Astrocyte (in vitro differentiated cells and primary cell): ENCODE data around the gene TEX22. TPM values are rescaled to one million over a fixed set of nuclear protein-coding genes. Genes with fewer than 3 reads are reported as not detected.

Source experiments
- DNase-seq: peaks from one replicate; pipeline ENCODE4 v3.0.0-alpha.2; 2010; ENCODE audit warnings: low read depth
- FAIRE-seq: peaks from 2 replicates; lab custom pipeline; 2011; peaks lifted over from hg19 to GRCh38; lab: Jason Lieb, UNC
- H2AFZ ChIP-seq: 2 replicates; pipeline ENCODE4 v1.6.0; 2012; ENCODE audit warnings: low read depth, low read length, inconsistent platforms
- H3K27ac ChIP-seq: 2 replicates; pipeline ENCODE4 v1.5.1; 2011; ENCODE audit warnings: low read depth, low read length, inconsistent platforms
- H3K27me3 ChIP-seq: 2 replicates; pipeline ENCODE4 v1.6.0; 2011; ENCODE audit warnings: low read length, inconsistent platforms; ENCODE audit not compliant: insufficient read depth
- H3K36me3 ChIP-seq: 2 replicates; pipeline ENCODE4 v1.5.1; 2011; ENCODE audit warnings: low read length, inconsistent platforms; ENCODE audit not compliant: insufficient read depth
- H3K4me1 ChIP-seq: 2 replicates; pipeline ENCODE4 v1.5.1; 2011; ENCODE audit warnings: low read length, inconsistent platforms; ENCODE audit not compliant: insufficient read depth
- H3K4me2 ChIP-seq: 2 replicates; pipeline ENCODE4 v1.6.0; 2012; ENCODE audit warnings: low read length, inconsistent platforms
- H3K4me3 ChIP-seq: 2 replicates; pipeline ENCODE4 v1.5.1; 2011; ENCODE audit warnings: low read depth, mild to moderate bottlenecking, low read length, inconsistent platforms; ENCODE audit not compliant: insufficient read depth
- H3K79me2 ChIP-seq: 2 replicates; pipeline ENCODE4 v1.6.0; 2012; ENCODE audit warnings: mild to moderate bottlenecking, low read length, inconsistent platforms; ENCODE audit not compliant: insufficient read depth
- H3K9ac ChIP-seq: 2 replicates; pipeline ENCODE4 v1.6.0; 2012; ENCODE audit warnings: mild to moderate bottlenecking, low read length, inconsistent platforms
- H3K9me3 ChIP-seq: 2 replicates; pipeline ENCODE4 v1.5.1; 2012; ENCODE audit warnings: low read depth, mild to moderate bottlenecking, low read length, inconsistent platforms; ENCODE audit not compliant: insufficient read depth
- H4K20me1 ChIP-seq: 2 replicates; pipeline ENCODE4 v1.6.0; 2012; ENCODE audit warnings: low read length, inconsistent platforms; ENCODE audit not compliant: insufficient read depth
- H3K27ac Mint-ChIP-seq: one replicate; pipeline ENCODE4 v1.8.0; 2021; ENCODE audit warnings: mild to moderate bottlenecking, mixed read lengths; ENCODE audit not compliant: unreplicated experiment
- H3K27me3 Mint-ChIP-seq: one replicate; pipeline ENCODE4 v1.8.0; 2021; ENCODE audit warnings: low read depth, mixed read lengths; ENCODE audit not compliant: unreplicated experiment
- H3K36me3 Mint-ChIP-seq: one replicate; pipeline ENCODE4 v1.8.0; 2021; ENCODE audit warnings: low read depth, mixed read lengths; ENCODE audit not compliant: unreplicated experiment
- H3K4me1 Mint-ChIP-seq: one replicate; pipeline ENCODE4 v1.8.0; 2021; ENCODE audit warnings: low read depth, mixed read lengths; ENCODE audit not compliant: unreplicated experiment
- H3K4me3 Mint-ChIP-seq: one replicate; pipeline ENCODE4 v1.8.0; 2021; ENCODE audit warnings: mild to moderate bottlenecking, moderate library complexity, mixed read lengths; ENCODE audit not compliant: unreplicated experiment
- H3K9me3 Mint-ChIP-seq: one replicate; pipeline ENCODE4 v1.8.0; 2021; ENCODE audit warnings: mild to moderate bottlenecking, mixed read lengths; ENCODE audit not compliant: unreplicated experiment
- EZH2 ChIP-seq: IDR thresholded peaks from 2 replicates; pipeline ENCODE4 v1.6.1; 2012; ENCODE audit warnings: mild to moderate bottlenecking, low read length, inconsistent platforms; ENCODE audit not compliant: insufficient read depth
- total RNA-seq: library from RNA; stranded (reverse); gene quantifications from 2 replicates; pipeline ENCODE4 v1.2.1, GENCODE V29; 2021
- TF ChIP-seq, protein P1 (sequence below): IDR thresholded peaks from 2 replicates; pipeline ENCODE4 v1.5.1; 2011; ENCODE audit warnings: low read depth, mild to moderate bottlenecking, inconsistent platforms, low read length, moderate library complexity; ENCODE audit not compliant: insufficient read depth

Gene TEX22
- total RNA-seq, 1 donor from 2014 or later, result 1.2 TPM

DNA sequence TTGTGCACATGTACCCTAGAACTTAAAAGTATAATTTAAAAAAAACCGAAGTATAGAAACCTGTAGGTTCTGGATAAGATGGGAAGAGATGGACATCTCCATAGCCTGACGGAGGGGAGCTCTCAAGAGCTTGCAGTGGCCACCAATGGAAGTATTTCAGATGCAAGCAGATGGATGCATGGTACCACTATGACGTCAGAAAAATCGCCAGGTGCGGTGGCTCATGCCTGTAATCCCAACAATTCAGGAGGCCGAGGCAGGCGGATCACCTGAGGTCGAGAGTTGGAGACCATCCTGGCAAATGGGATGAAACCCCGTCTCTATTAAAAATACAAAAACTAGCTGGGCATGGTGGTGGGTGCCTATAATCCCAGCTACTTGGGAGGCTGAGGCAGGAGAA is 3.4 kb downstream of the TEX22 start:
- Histone ChIP-seq H3K4me3 (no peak overlapping the region), H3K9ac (no peak overlapping the region), H2AFZ (no peak overlapping the region), H3K79me2 (peaks cover 14% of the 10 kb centered on the region), H3K27ac (no peak overlapping the region), H3K9me3 (peaks cover 4% of the 10 kb centered on the region), H4K20me1 (no peaks in the 10 kb centered on the region), H3K36me3 (no peaks in the 10 kb centered on the region), H3K4me1 (peaks cover 11% of the 10 kb centered on the region), H3K4me2 (no peak overlapping the region), H3K27me3 (no peaks in the 10 kb centered on the region)
- H3K4me3 Mint-ChIP-seq, result no peak overlapping the region
- peaks cover 15% of the 10 kb centered on the region for H3K9me3 Mint-ChIP-seq
- H3K27ac Mint-ChIP-seq, result no peak overlapping the region
- DNase-seq (no peak), FAIRE-seq (no peak)
- peaks cover 27% of the 10 kb centered on the region for H3K36me3 Mint-ChIP-seq
- H3K4me1 Mint-ChIP-seq, result peaks cover 4% of the 10 kb centered on the region
- TF ChIP-seq, protein P1, sequence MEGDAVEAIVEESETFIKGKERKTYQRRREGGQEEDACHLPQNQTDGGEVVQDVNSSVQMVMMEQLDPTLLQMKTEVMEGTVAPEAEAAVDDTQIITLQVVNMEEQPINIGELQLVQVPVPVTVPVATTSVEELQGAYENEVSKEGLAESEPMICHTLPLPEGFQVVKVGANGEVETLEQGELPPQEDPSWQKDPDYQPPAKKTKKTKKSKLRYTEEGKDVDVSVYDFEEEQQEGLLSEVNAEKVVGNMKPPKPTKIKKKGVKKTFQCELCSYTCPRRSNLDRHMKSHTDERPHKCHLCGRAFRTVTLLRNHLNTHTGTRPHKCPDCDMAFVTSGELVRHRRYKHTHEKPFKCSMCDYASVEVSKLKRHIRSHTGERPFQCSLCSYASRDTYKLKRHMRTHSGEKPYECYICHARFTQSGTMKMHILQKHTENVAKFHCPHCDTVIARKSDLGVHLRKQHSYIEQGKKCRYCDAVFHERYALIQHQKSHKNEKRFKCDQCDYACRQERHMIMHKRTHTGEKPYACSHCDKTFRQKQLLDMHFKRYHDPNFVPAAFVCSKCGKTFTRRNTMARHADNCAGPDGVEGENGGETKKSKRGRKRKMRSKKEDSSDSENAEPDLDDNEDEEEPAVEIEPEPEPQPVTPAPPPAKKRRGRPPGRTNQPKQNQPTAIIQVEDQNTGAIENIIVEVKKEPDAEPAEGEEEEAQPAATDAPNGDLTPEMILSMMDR, result no peak
- TF ChIP-seq EZH2, result no peak
- no peaks in the 10 kb centered on the region for H3K27me3 Mint-ChIP-seq

DNA sequence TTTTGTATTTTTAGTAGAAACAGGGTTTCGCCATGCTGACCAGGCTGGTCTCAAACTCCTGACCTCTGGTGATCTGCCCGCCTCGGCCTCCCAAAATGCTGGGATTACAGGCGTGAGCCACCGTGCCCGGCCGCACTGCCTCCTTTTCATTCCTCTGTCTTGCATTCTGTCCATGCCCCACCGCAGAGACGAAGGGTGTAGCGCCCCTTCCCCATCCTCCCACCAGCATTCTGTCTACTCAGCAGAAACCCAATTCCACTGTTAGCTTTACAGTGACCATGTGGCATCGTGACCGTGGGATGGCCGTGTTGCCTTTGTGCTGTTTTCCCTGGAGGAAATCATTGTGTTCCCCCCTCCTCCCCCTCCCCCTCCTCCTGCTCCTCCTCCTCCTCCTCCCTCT is 10.3 kb downstream of the TEX22 start:
- FAIRE-seq, result no peak
- no peak overlapping the region for H3K4me3 ChIP-seq
- Mint-ChIP-seq H3K27me3 (peaks cover 24% of the 10 kb centered on the region), H3K9me3 (peaks cover 2% of the 10 kb centered on the region), H3K4me1 (no peaks in the 10 kb centered on the region), H3K27ac (no peak overlapping the region), H3K36me3 (peaks cover 8% of the 10 kb centered on the region), H3K4me3 (no peak overlapping the region)
- H3K9ac ChIP-seq, result no peak overlapping the region
- H3K79me2 ChIP-seq, result no peaks in the 10 kb centered on the region
- H2AFZ ChIP-seq, result no peak overlapping the region
- H3K27me3 ChIP-seq, result peaks cover 6% of the 10 kb centered on the region
- H3K4me2 ChIP-seq, result no peak overlapping the region
- no peaks in the 10 kb centered on the region for H3K36me3 ChIP-seq
- TF ChIP-seq EZH2, result no peak
- TF ChIP-seq, protein P1, result no peak
- DNase-seq, result no peak
- no peaks in the 10 kb centered on the region for H3K4me1 ChIP-seq
- no peak overlapping the region for H3K27ac ChIP-seq
- H3K9me3 ChIP-seq, result no peaks in the 10 kb centered on the region
- peaks cover 4% of the 10 kb centered on the region for H4K20me1 ChIP-seq

DNA sequence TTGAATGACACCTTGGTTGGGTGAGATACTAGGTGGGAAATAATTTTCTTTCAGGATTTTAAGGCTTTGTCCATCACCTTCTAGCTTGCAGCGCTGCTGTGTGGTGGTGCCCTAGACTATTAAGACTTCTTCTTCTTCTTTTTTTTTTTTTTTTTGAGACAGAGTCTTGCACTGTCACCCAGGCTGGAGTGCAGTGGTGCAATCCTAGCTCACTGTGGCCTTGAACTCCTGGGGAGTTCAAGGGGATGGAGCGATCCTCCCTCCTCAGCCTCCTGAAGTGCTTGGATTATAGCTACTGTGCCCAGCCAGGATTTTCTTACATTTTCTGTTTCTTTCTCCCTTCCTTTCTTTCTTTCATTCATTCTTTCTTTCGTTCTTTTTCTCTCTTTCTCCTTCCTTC is 11.0 kb downstream of the TEX22 start:
- peaks cover 25% of the 10 kb centered on the region for H3K27me3 Mint-ChIP-seq
- H3K36me3 ChIP-seq, result no peaks in the 10 kb centered on the region
- FAIRE-seq (no peak), DNase-seq (no peak)
- no peak for TF ChIP-seq EZH2
- TF ChIP-seq, protein P1, result no peak
- H4K20me1 ChIP-seq, result peaks cover 4% of the 10 kb centered on the region
- H3K4me1 Mint-ChIP-seq, result no peaks in the 10 kb centered on the region
- H3K36me3 Mint-ChIP-seq, result peaks cover 8% of the 10 kb centered on the region
- H2AFZ ChIP-seq, result no peak overlapping the region
- H3K4me3 ChIP-seq, result no peak overlapping the region
- no peaks in the 10 kb centered on the region for H3K9me3 ChIP-seq
- peaks cover under 1% of the 10 kb centered on the region for H3K4me1 ChIP-seq
- H3K9me3 Mint-ChIP-seq, result peaks cover 2% of the 10 kb centered on the region
- no peaks in the 10 kb centered on the region for H3K79me2 ChIP-seq
- no peak overlapping the region for H3K4me2 ChIP-seq
- no peak overlapping the region for H3K4me3 Mint-ChIP-seq
- H3K9ac ChIP-seq, result no peak overlapping the region
- H3K27ac Mint-ChIP-seq, result no peak overlapping the region
- no peak overlapping the region for H3K27ac ChIP-seq
- peaks cover 6% of the 10 kb centered on the region for H3K27me3 ChIP-seq
